Adrenal gland (tissue), 5 donors: ENCODE data around the gene UBASH3B.

Source experiments
- CTCF ChIP-seq, 6 experiments: fragments of 450-650 bp in 4 of 6; fragments of 200-600 bp in 2 of 6; sonication (generic) in 1 of 6; IDR thresholded peaks; 1 replicate in 5 of 6; 2 replicates in 1 of 6; pipeline versions ENCODE4 v1.5.1 to v1.8.0; 2016 to 2021; ENCODE audit warnings: antibody characterized with exemption in 6 of 6, mild to moderate bottlenecking in 2 of 6, moderate library complexity in 1 of 6
- POLR2A ChIP-seq, 2 donors: fragments of 450-650 bp; IDR thresholded peaks; one replicate each; pipeline ENCODE4 v1.6.1; 2017; ENCODE audit warnings: antibody characterized with exemption in 2 of 2, mild to moderate bottlenecking in 2 of 2, moderate library complexity in 1 of 2
- donor health status: DM: no; HTN: no; CAD: no.

GRCh38 chr11:122723106-122723505 lies 67.6 kb downstream of the UBASH3B start:
- TF ChIP-seq CTCF (IDR thresholded peaks at IDR 0.05), result no peak
- no peak for TF ChIP-seq POLR2A (IDR thresholded peaks at IDR 0.05)
